ENCODE data around the gene EPB41L5. TPM values are rescaled to one million over a fixed set of nuclear protein-coding genes. Genes with fewer than 3 reads are reported as not detected.

Gene EPB41L5
- total and polyA plus RNA-seq, 9 of the 15 experiments (the other 6 are each of a cell fraction or from before 2014, with no cell fraction given) = 2.3 to 14.1 (median 8.2) TPM

DNA sequence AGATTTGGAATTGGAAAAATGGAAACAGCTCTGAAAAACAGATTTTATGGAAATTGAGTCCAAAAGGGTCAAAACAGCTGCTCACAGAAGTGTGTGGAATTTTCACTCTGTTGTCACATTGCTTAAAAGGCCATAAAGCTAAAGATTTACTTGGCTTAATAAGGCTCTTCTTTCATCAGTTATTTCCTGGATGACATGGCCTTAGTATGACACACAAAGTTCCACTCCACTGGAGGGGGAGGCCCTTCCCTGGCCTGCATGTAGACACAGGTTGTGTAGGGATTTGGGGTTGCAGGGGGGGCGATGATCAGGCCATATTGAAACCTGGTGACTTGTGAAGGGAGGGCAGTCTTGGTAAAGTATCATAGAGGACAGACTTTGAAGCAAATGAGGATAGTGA, 176.3 kb downstream of the EPB41L5 start:
- no peak overlapping the region for H2AFZ ChIP-seq (ENCODE audit: low read depth, low read length)
- DNase-seq (ENCODE audit: extremely low read depth in 1 of 4, low spot score in 3 of 4) = no peak
- H3K9me1 ChIP-seq (ENCODE audit: control insufficient read depth, insufficient read depth, low read length) = no peaks in the 10 kb centered on the region
- TF ChIP-seq, protein P1, sequence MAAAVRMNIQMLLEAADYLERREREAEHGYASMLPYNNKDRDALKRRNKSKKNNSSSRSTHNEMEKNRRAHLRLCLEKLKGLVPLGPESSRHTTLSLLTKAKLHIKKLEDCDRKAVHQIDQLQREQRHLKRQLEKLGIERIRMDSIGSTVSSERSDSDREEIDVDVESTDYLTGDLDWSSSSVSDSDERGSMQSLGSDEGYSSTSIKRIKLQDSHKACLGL (CRISPR knock-in tag; IDR thresholded peaks at IDR 0.05; ENCODE audit: borderline replicate concordance, poor library complexity, severe bottlenecking) = no peak
- TF ChIP-seq ZNF79 (CRISPR knock-in tag; IDR thresholded peaks at IDR 0.05; ENCODE audit: low read depth) = no peak
- TF ChIP-seq RBBP5 (IDR thresholded peaks at IDR 0.05; ENCODE audit: borderline replicate concordance, insufficient read depth, low read length, poor library complexity, severe bottlenecking) = no peak
- no peak for TF ChIP-seq PHF21A (IDR thresholded peaks at IDR 0.05; ENCODE audit: borderline replicate concordance, low read depth)
- TF ChIP-seq NCOR1 (IDR thresholded peaks at IDR 0.05) = no peak
- TF ChIP-seq ZNF655 (CRISPR knock-in tag; IDR thresholded peaks at IDR 0.05) = no peak
- no peak for TF ChIP-seq DPF2 (IDR thresholded peaks at IDR 0.05)
- TF ChIP-seq ZNF444 (CRISPR knock-in tag; IDR thresholded peaks at IDR 0.05) = no peak
- TF ChIP-seq PYGO2 (tag; IDR thresholded peaks at IDR 0.05) = no peak
- TF ChIP-seq KDM5B (IDR thresholded peaks at IDR 0.05; ENCODE audit: insufficient replicate concordance, low read depth, low read length) = no peak
- no peak for TF ChIP-seq ELF1 (tag; IDR thresholded peaks at IDR 0.05)
- no peak for TF ChIP-seq ZBTB8A (IDR thresholded peaks at IDR 0.05; ENCODE audit: partially characterized antibody)
- TF ChIP-seq FOXK2 (conservative IDR thresholded peaks at IDR 0.05 in 1 of 2, IDR thresholded peaks at IDR 0.05 in 1 of 2; ENCODE audit: low read depth in 2 of 2) = no peak
- no peak for TF ChIP-seq KLF13 (tag; IDR thresholded peaks at IDR 0.05; ENCODE audit: borderline replicate concordance, low read depth)
- no peak for TF ChIP-seq FOXP1 (CRISPR knock-in tag; IDR thresholded peaks at IDR 0.05)
- TF ChIP-seq ZNF143 (CRISPR knock-in tag; IDR thresholded peaks at IDR 0.05) = no peak
- TF ChIP-seq SREBF2 (CRISPR knock-in tag; IDR thresholded peaks at IDR 0.05) = no peak
- ATAC-seq = no peak
- no peaks in the 10 kb centered on the region for H3K36me3 ChIP-seq (ENCODE audit: control insufficient read depth, insufficient read depth, low read length)
- no peak overlapping the region for H3K9ac ChIP-seq (ENCODE audit: insufficient read depth in 1 of 2, low read depth in 2 of 2, low read length in 2 of 2)
- FAIRE-seq = no peak
- ChIA-PET POLR2A (no interaction called here), CTCF (ENCODE audit: low intra/inter-chr PET ratio) (no interaction called here)
- H3K27me3 ChIP-seq (ENCODE audit: control insufficient read depth in 2 of 2, insufficient read depth in 2 of 2, low read length in 2 of 2) = peaks cover 0 to 6% of the 10 kb centered on the region in 2 experiments; a peak in 1 of 5 replicates
- H3K9me3 ChIP-seq (replicated peaks; ENCODE audit: control insufficient read depth, insufficient read depth, low read depth, low read length) = no peaks in the 10 kb centered on the region; the same call in 1 of the 2 replicates
- H3K27ac ChIP-seq (ENCODE audit: extremely low read depth, low read depth, low read length) = no peak overlapping the region
- no peak overlapping the region for H3K4me3 ChIP-seq
- H3K4me2 ChIP-seq (ENCODE audit: insufficient read depth, low read length) = no peak overlapping the region
- in situ Hi-C loops (cut with MboI) = no loop called here
- WGBS (ENCODE audit: insufficient coverage, low coverage, missing lambda C conversion rate) = 0% methylated on average over 1 of the region's 1 CpG
- no peaks in the 10 kb centered on the region for H3K79me2 ChIP-seq (ENCODE audit: control insufficient read depth, insufficient read depth, low read length)
- BruUV-seq (replicated peaks) = no TSS peak
- intact Hi-C loops (cut with micrococcal nuclease) = no loop called here
- no peaks in the 10 kb centered on the region for H3K4me1 ChIP-seq (replicated peaks in 1 of 2; ENCODE audit: control insufficient read depth in 2 of 2, insufficient read depth in 2 of 2, low read length in 2 of 2)
- H4K20me1 ChIP-seq (replicated peaks; ENCODE audit: control insufficient read depth, insufficient read depth, low read length) = no peaks in the 10 kb centered on the region
